K562 (cell line): ENCODE results near the gene SEBOX. TPM values are rescaled to one million over a fixed set of nuclear protein-coding genes. Genes with fewer than 3 reads are reported as not detected.

Source experiments
- ADNP ChIP-seq: fragments of 200-800 bp; sonication (Bioruptor generic); IDR thresholded peaks from 2 replicates; pipeline ENCODE4 v1.6.1; 2016; ENCODE audit warnings: missing genetic modification characterization, missing compliant biosample characterization
- ATF1 ChIP-seq, 2 experiments: fragments of 450-650 bp in 1 of 2; IDR thresholded peaks; 2 replicates each; pipeline ENCODE4 v1.6.1; 2016; ENCODE audit warnings: missing compliant biosample characterization in 1 of 2, missing genetic modification characterization in 1 of 2
- BCOR ChIP-seq: fragments of 450-650 bp; IDR thresholded peaks from 2 replicates; pipeline ENCODE4 v1.6.1; 2016
- CBFA2T3 ChIP-seq: fragments of 450-650 bp; IDR thresholded peaks from 2 replicates; pipeline ENCODE4 v1.6.1; 2017
- KDM1A ChIP-seq, 2 experiments: fragments of 450-650 bp; IDR thresholded peaks; 2 replicates each; pipeline ENCODE4 v1.6.1; 2016; ENCODE audit warnings: mild to moderate bottlenecking in 2 of 2
- NR2C1 ChIP-seq, 2 experiments: fragments of 450-650 bp; IDR thresholded peaks; 2 replicates each; pipeline ENCODE4 v1.6.1; 2017; ENCODE audit warnings: mild to moderate bottlenecking in 2 of 2, antibody characterized with exemption in 1 of 2, inconsistent platforms in 1 of 2, missing compliant biosample characterization in 1 of 2, missing genetic modification characterization in 1 of 2
- POLR2AphosphoS2 ChIP-seq: IDR thresholded peaks from 2 replicates; pipeline ENCODE4 v1.6.1; 2012; ENCODE audit warnings: low read length, improper control_type of control experiment
- POLR3A ChIP-seq: IDR thresholded peaks from 2 replicates; pipeline ENCODE4 v1.6.1; 2011; ENCODE audit warnings: borderline replicate concordance, mild to moderate bottlenecking, moderate library complexity; ENCODE audit not compliant: insufficient read length, insufficient read depth; ENCODE audit errors: extremely low read depth
- RBM25 ChIP-seq: fragments of 200-400 bp; formaldehyde crosslinking; IDR thresholded peaks from 2 replicates; pipeline ENCODE4 v1.6.1; 2018; ENCODE audit warnings: low read length, low read depth, moderate library complexity; ENCODE audit not compliant: severe bottlenecking
- SIN3B ChIP-seq: fragments of 450-650 bp; IDR thresholded peaks from 2 replicates; pipeline ENCODE4 v1.6.1; 2017; ENCODE audit warnings: low read depth, mild to moderate bottlenecking, moderate library complexity
- SIRT6 ChIP-seq: IDR thresholded peaks from one replicate; pipeline ENCODE4 v1.6.1; 2012; ENCODE audit warnings: low read depth, mild to moderate bottlenecking, control low read depth, inconsistent platforms, low read length, moderate library complexity
- WHSC1 ChIP-seq: IDR thresholded peaks from one replicate; pipeline ENCODE4 v1.6.1; 2012; ENCODE audit warnings: low read length, control low read depth, inconsistent platforms
- ZBTB7A ChIP-seq: IDR thresholded peaks from 2 replicates; pipeline ENCODE4 v1.6.1; 2011; ENCODE audit warnings: low read depth, mild to moderate bottlenecking, low read length, moderate library complexity, borderline replicate concordance; ENCODE audit not compliant: control insufficient read depth
- ZNF408 ChIP-seq: fragments of 250-450 bp; sonication (Bioruptor Pico); IDR thresholded peaks from 2 replicates; pipeline ENCODE4 v1.4.0; 2020; ENCODE audit warnings: low read depth, mild to moderate bottlenecking, moderate library complexity
- ZNF561 ChIP-seq: fragments of 450-650 bp; formaldehyde crosslinking; conservative IDR thresholded peaks from 2 replicates; pipeline ENCODE4 v1.4.0; 2020; ENCODE audit warnings: mild to moderate bottlenecking, moderate library complexity
- polyA plus RNA-seq, 8 experiments: library from polyadenylated mRNA; depleted of rRNA in 4 of 8; stranded (reverse) in 5 of 8; unstranded in 3 of 8; fragments of >200 nt; fragmentation: Nextera tagmentation in 2 of 8; fragmentation: Illumina TruSeq in 1 of 8; extraction: Ambion mirVana in 2 of 8; extraction: Trizol in 1 of 8; gene quantifications; 2 replicates each; pipeline versions ENCODE4 v1.2.1 to v1.2.3, GENCODE V29; 2011 to 2014; ENCODE audit warnings: inconsistent platforms in 1 of 8, missing spikeins in 1 of 8
- total RNA-seq, 7 experiments: library from RNA; depleted of rRNA in 6 of 7; stranded (reverse); fragments of >200 nt in 6 of 7; fragmentation: Illumina TruSeq in 2 of 7; extraction: Trizol in 2 of 7; gene quantifications; 2 replicates each; pipeline versions ENCODE4 v1.2.1 to v1.2.3, GENCODE V29; 2011 to 2021; ENCODE audit warnings: low replicate concordance in 1 of 7
- TF ChIP-seq, protein P1 (sequence below): fragments of 250-450 bp; sonication (Bioruptor Pico); IDR thresholded peaks from 2 replicates; pipeline ENCODE4 v1.4.0; 2020; ENCODE audit warnings: mild to moderate bottlenecking, moderate library complexity
- TF ChIP-seq, protein P2 (sequence below): fragments of 450-650 bp; formaldehyde crosslinking; IDR thresholded peaks from 2 replicates; pipeline ENCODE4 v1.4.0; 2022; ENCODE audit warnings: missing genetic modification characterization
- TF ChIP-seq, protein P3 (sequence below): fragments of 150-350 bp; IDR thresholded peaks from 2 replicates; pipeline ENCODE4 v1.6.1; 2014; ENCODE audit warnings: low read depth, mild to moderate bottlenecking, low read length, borderline replicate concordance

The SEBOX gene
- total and polyA plus RNA-seq, 9 of the 15 experiments (the other 6 are each of a cell fraction or from before 2014, with no cell fraction given), result not detected

DNA sequence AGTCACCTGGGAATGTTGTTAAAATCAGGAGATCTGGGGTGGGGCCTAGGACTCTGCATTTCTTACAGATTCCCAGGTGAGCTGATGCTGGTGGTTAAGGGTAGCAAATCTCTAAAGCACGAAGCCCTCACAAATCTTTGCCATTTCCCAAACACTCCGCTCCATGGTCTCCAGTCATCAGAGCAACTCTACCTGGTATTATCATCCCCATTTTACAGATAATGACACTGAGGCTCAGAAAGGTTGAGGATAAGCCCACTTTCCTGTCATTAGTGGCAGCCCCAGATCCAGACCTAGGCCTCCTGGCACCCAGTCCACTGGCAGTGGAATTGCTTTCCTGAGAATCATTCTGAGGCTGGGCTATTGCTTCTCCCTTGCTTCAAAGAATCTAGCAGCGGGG, 32.3 kb upstream of the SEBOX start (continued):
- TF ChIP-seq ZBTB7A (no peak), SIN3B (no peak), POLR3A (no peak), SIRT6 (no peak), POLR2AphosphoS2 (no peak), ZNF561 (CRISPR knock-in tag) (no peak), ZNF408 (CRISPR knock-in tag) (no peak), CBFA2T3 (no peak), BCOR (peak; percentile 84), ADNP (peak; percentile 66; the same call in 1 of the 2 replicates), RBM25 (peak; percentile 83), KDM1A (IDR thresholded peaks at IDR 0.05) (0 out of 4 replicates have a peak, but pooled peaks of 1 of the 2 experiments have one; percentile 40), ATF1 (CRISPR knock-in tag; IDR thresholded peaks at IDR 0.05) (no peak), ATF1 (tag; IDR thresholded peaks at IDR 0.05) (no peak), WHSC1 (no peak), NR2C1 (IDR thresholded peaks at IDR 0.05) (no peak), NR2C1 (tag; IDR thresholded peaks at IDR 0.05) (no peak)
- TF ChIP-seq, protein P1, sequence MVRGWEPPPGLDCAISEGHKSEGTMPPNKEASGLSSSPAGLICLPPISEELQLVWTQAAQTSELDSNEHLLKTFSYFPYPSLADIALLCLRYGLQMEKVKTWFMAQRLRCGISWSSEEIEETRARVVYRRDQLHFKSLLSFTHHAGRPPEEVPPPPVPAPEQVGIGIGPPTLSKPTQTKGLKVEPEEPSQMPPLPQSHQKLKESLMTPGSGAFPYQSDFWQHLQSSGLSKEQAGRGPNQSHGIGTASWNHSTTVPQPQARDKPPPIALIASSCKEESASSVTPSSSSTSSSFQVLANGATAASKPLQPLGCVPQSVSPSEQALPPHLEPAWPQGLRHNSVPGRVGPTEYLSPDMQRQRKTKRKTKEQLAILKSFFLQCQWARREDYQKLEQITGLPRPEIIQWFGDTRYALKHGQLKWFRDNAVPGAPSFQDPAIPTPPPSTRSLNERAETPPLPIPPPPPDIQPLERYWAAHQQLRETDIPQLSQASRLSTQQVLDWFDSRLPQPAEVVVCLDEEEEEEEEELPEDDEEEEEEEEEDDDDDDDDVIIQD (CRISPR knock-in tag), result no peak
- TF ChIP-seq, protein P2, sequence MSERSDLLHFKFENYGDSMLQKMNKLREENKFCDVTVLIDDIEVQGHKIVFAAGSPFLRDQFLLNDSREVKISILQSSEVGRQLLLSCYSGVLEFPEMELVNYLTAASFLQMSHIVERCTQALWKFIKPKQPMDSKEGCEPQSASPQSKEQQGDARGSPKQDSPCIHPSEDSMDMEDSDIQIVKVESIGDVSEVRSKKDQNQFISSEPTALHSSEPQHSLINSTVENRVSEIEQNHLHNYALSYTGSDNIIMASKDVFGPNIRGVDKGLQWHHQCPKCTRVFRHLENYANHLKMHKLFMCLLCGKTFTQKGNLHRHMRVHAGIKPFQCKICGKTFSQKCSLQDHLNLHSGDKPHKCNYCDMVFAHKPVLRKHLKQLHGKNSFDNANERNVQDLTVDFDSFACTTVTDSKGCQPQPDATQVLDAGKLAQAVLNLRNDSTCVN (CRISPR knock-in tag), result no peak
- TF ChIP-seq, protein P3, sequence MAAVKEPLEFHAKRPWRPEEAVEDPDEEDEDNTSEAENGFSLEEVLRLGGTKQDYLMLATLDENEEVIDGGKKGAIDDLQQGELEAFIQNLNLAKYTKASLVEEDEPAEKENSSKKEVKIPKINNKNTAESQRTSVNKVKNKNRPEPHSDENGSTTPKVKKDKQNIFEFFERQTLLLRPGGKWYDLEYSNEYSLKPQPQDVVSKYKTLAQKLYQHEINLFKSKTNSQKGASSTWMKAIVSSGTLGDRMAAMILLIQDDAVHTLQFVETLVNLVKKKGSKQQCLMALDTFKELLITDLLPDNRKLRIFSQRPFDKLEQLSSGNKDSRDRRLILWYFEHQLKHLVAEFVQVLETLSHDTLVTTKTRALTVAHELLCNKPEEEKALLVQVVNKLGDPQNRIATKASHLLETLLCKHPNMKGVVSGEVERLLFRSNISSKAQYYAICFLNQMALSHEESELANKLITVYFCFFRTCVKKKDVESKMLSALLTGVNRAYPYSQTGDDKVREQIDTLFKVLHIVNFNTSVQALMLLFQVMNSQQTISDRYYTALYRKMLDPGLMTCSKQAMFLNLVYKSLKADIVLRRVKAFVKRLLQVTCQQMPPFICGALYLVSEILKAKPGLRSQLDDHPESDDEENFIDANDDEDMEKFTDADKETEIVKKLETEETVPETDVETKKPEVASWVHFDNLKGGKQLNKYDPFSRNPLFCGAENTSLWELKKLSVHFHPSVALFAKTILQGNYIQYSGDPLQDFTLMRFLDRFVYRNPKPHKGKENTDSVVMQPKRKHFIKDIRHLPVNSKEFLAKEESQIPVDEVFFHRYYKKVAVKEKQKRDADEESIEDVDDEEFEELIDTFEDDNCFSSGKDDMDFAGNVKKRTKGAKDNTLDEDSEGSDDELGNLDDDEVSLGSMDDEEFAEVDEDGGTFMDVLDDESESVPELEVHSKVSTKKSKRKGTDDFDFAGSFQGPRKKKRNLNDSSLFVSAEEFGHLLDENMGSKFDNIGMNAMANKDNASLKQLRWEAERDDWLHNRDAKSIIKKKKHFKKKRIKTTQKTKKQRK, result no peak
- TF ChIP-seq, all 486 proteins: peak for 5
